ENCODE data around the gene FSIP2. TPM values are rescaled to one million over a fixed set of nuclear protein-coding genes. Genes with fewer than 3 reads are reported as not detected.
"Not testable (repeated sequence)": the region's sequence is repeated elsewhere in the genome, so short reads cannot be mapped to it uniquely, and the experiment has no call there.

The FSIP2 gene
- total and polyA plus RNA-seq, 11 donors = 0.01 to 1.5 (median 0.18) TPM

DNA sequence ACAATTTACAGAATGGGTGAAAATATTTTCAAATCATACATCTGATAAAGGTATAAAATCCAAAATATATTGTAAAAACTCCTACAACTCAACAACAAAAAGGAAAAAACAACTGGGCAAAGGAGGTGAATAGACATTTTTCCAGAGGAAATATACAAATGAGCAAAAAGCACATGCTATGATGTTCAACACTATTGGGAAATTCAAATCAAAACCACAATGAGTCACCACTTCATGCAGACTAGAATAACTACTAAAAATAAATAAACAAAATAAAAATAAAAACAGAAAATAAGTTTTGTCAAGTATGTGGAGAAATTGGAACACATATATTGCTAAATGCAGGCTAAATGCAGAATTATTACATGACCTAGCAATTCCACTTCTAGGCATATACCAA is 120.9 kb downstream of the FSIP2 start:
- Histone ChIP-seq H3K27ac (no peak overlapping the region), H3K9me3 (peaks cover 0 to 7% (median 0%) of the 10 kb centered on the region in 12 donors), H3K4me1 (no peaks in the 10 kb centered on the region), H3K36me3 (no peaks in the 10 kb centered on the region), H3K4me3 (no peak overlapping the region), H3K27me3 (no peaks in the 10 kb centered on the region)
- TF ChIP-seq, protein P1, sequence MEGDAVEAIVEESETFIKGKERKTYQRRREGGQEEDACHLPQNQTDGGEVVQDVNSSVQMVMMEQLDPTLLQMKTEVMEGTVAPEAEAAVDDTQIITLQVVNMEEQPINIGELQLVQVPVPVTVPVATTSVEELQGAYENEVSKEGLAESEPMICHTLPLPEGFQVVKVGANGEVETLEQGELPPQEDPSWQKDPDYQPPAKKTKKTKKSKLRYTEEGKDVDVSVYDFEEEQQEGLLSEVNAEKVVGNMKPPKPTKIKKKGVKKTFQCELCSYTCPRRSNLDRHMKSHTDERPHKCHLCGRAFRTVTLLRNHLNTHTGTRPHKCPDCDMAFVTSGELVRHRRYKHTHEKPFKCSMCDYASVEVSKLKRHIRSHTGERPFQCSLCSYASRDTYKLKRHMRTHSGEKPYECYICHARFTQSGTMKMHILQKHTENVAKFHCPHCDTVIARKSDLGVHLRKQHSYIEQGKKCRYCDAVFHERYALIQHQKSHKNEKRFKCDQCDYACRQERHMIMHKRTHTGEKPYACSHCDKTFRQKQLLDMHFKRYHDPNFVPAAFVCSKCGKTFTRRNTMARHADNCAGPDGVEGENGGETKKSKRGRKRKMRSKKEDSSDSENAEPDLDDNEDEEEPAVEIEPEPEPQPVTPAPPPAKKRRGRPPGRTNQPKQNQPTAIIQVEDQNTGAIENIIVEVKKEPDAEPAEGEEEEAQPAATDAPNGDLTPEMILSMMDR (IDR thresholded peaks at IDR 0.05) = no peak
- ATAC-seq (no peak), DNase-seq (no peak)
- intact Hi-C loops (cut with DNase I) = no loop called here

- Histone ChIP-seq H3K4me3 (no peak overlapping the region), H3K4me1 (no peaks in the 10 kb centered on the region), H3K27ac (no peak overlapping the region), H3K36me3 (no peaks in the 10 kb centered on the region), H3K27me3 (no peaks in the 10 kb centered on the region), H3K9me3 (peaks cover 0 to 7% (median 0%) of the 10 kb centered on the region in 12 donors)
- no peak for TF ChIP-seq POLR2A (IDR thresholded peaks at IDR 0.05)
- TF ChIP-seq, protein P1 (IDR thresholded peaks at IDR 0.05) = no peak
- intact Hi-C loops (cut with DNase I) = no loop called here
- WGBS, 4 donors = 61 to 79% (median 72%) methylated on average over 1 of the region's 1 CpG
- DNase-seq (no peak), ATAC-seq (no peak)
These were observed 121.7 kb downstream of the FSIP2 start for GRCh38 chr2:185860321-185860720.

DNA sequence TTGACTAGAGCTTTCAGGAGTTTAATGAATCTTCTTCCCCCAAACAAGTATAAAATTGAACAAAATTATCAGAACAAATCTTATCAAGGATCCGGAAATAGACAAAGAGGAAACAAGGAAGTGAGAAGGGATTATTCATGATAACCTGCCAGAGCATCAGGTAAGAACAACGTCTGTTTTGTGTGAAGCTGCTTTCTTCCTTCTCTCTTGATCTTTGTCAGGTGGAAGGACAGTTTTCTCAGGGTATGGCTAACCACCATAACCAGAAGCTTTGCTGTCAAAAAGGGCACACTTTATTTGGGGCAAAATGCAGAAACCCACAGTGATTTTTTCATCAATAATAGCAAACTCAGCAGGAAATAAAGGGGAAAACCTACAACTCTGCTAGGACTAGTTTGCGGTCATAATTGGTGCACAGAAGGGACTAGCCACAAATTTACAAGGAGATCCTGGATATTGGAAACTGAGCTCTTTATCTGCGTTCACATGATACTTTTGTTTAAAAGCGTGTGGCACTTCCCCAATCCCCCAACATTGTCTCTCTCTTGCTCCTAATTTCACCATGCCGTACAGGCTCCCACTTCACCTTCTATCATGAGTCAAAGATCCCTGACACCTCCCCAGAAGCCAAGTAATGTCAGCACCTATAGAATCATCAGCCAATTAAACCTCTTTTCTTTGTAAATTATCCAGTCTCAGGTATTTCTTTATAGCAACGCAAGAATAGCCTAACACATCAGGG is 124.2 kb downstream of the FSIP2 start:
- 73 to 81% (median 78%) methylated on average over 7 of the region's 7 CpGs for WGBS, 4 donors
- DNase-seq = no peak
- Histone ChIP-seq H3K9me3 (peaks cover 0 to 7% (median 0%) of the 10 kb centered on the region in 12 donors), H3K27me3 (no peaks in the 10 kb centered on the region), H3K27ac (no peak overlapping the region), H3K36me3 (no peaks in the 10 kb centered on the region), H3K4me3 (no peak overlapping the region), H3K4me1 (no peaks in the 10 kb centered on the region)
- no peak for TF ChIP-seq POLR2A (IDR thresholded peaks at IDR 0.05)
- TF ChIP-seq, protein P1 (IDR thresholded peaks at IDR 0.05) = no peak
- ATAC-seq = no peak
- intact Hi-C loops (cut with DNase I) = no loop called here

DNA sequence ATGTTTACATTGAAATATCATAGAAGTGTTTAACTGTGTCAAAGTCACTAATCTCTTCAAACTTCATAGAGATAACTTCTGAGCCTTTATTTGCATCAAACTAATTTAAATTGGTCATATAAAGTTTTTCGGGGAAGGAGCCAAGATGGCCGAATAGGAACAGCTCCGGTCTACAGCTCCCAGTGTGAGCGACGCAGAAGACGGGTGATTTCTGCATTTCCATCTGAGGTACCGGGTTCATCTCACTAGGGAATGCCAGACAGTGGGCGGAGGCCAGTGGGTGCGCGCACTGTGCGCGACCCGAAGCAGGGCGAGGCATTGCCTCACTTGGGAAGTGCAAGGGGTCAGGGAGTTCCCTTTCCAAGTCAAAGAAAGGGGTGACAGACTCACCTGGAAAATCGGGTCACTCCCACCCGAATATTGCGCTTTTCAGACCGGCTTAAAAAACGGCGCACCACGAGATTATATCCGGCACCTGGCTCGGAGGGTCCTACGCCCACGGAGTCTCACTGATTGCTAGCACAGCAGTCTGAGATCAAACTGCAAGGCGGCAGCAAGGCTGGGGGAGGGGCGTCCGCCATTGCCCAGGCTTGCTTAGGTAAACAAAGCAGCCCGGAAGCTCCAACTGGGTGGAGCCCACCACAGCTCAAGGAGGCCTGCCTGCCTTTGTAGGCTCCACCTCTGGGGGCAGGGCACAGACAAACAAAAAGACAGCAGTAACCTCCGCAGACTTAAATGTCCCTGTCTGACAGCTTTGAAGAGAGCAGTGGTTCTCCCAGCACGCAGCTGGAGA is 126.1 kb downstream of the FSIP2 start:
- ATAC-seq; intact Hi-C loops (cut with DNase I); DNase-seq: not testable (repeated sequence)

More for the DNA sequence above, 126.1 kb downstream of the FSIP2 start:
- 88 to 91% (median 89%) methylated on average over 25 to 31 of the region's 31 CpGs for WGBS, 4 donors
- H3K36me3 ChIP-seq, H3K9me3 ChIP-seq, H3K27ac ChIP-seq, H3K4me1 ChIP-seq, H3K4me3 ChIP-seq, H3K27me3 ChIP-seq: not testable (repeated sequence)
